IMR-90 (cell line): ENCODE results near the gene PTRHD1. TPM values are rescaled to one million over a fixed set of nuclear protein-coding genes. Genes with fewer than 3 reads are reported as not detected.

ENCODE experiments used
- ATAC-seq: fragments of 200-7000 bp; cut with Tn5 transposase; 2 replicates; pipeline ENCODE4 v1.9.1; 2020; ENCODE audit warnings: low read depth, mild to moderate bottlenecking, moderate library complexity
- BruUV-seq: library from RNA; stranded (reverse); fragments of 400-500 nt; replicated peaks from 2 replicates; lab custom pipeline; 2021; lab: Mats Ljungman, UMichigan
- CTCF ChIA-PET: fragments of 300-600 bp; formaldehyde crosslinking; extraction: SDS; loops from one replicate; lab custom pipeline; 2021; ENCODE audit warnings: antibody characterized with exemption; lab: Yijun Ruan, JAX
- POLR2A ChIA-PET: fragments of 300-600 bp; sonication (Branson Sonifier 250); formaldehyde crosslinking; loops from one replicate; lab custom pipeline; 2022; ENCODE audit warnings: antibody characterized with exemption; ENCODE audit not compliant: unreplicated experiment; lab: Charles Lee
- DNase-seq: peaks from one replicate; pipeline ENCODE4 v3.0.0; 2013
- H2AFZ ChIP-seq: replicated peaks from 2 replicates; pipeline ENCODE3; 2013; ENCODE audit warnings: low read length, mild to moderate bottlenecking; ENCODE audit not compliant: poor library complexity
- H2AK5ac ChIP-seq: 2 replicates; pipeline ENCODE4 v1.6.1; 2013; ENCODE audit warnings: low read depth, low read length, inconsistent platforms
- H2AK9ac ChIP-seq: replicated peaks from 2 replicates; pipeline ENCODE3; 2013; ENCODE audit warnings: mild to moderate bottlenecking, low read depth, low read length, moderate library complexity; ENCODE audit not compliant: poor library complexity
- H2BK120ac ChIP-seq: 2 replicates; pipeline ENCODE4 v1.6.1; 2013; ENCODE audit warnings: low read depth, low read length, inconsistent platforms
- H2BK15ac ChIP-seq: 3 replicates; pipeline ENCODE4 v1.6.1; 2013; ENCODE audit warnings: low read depth, low read length, inconsistent platforms
- H2BK20ac ChIP-seq: 2 replicates; pipeline ENCODE4 v1.6.1; 2013; ENCODE audit warnings: low read depth, mild to moderate bottlenecking, inconsistent platforms, low read length, moderate library complexity
- H2BK5ac ChIP-seq: 2 replicates; pipeline ENCODE4 v1.6.1; 2013; ENCODE audit warnings: mild to moderate bottlenecking, low read depth, low read length, inconsistent platforms; ENCODE audit not compliant: poor library complexity, severe bottlenecking
- H3K14ac ChIP-seq: replicated peaks from 2 replicates; pipeline ENCODE4 v1.6.1; 2013; ENCODE audit warnings: low read depth, low read length, inconsistent platforms
- H3K18ac ChIP-seq: 2 replicates; pipeline ENCODE4 v1.6.1; 2013; ENCODE audit warnings: low read depth, low read length, control low read depth
- H3K23ac ChIP-seq: 2 replicates; pipeline ENCODE4 v1.6.1; 2013; ENCODE audit warnings: low read depth, low read length, inconsistent platforms
- H3K27ac ChIP-seq: 2 replicates; pipeline ENCODE4 v1.5.1; 2013; ENCODE audit warnings: mild to moderate bottlenecking, control low read depth, low read length; ENCODE audit not compliant: insufficient read depth
- H3K27me3 ChIP-seq: 2 replicates; pipeline ENCODE4 v1.6.1; 2013; ENCODE audit warnings: low read length; ENCODE audit not compliant: control insufficient read depth, insufficient read depth
- H3K36me3 ChIP-seq: 2 replicates; pipeline ENCODE4 v1.6.1; 2013; ENCODE audit warnings: low read length, mixed read lengths; ENCODE audit not compliant: control insufficient read depth, insufficient read depth
- H3K4ac ChIP-seq: 2 replicates; pipeline ENCODE4 v1.6.1; 2013; ENCODE audit warnings: low read depth, low read length, inconsistent platforms
- H3K4me1 ChIP-seq: 2 replicates; pipeline ENCODE4 v1.6.1; 2013; ENCODE audit warnings: low read length, mixed read lengths; ENCODE audit not compliant: control insufficient read depth, insufficient read depth
- H3K4me2 ChIP-seq: 2 replicates; pipeline ENCODE4 v1.6.1; 2013; ENCODE audit warnings: low read depth, mild to moderate bottlenecking, control low read depth, low read length, moderate library complexity
- H3K4me3 ChIP-seq: 2 replicates; pipeline ENCODE4 v1.5.1; 2013; ENCODE audit warnings: low read depth, mild to moderate bottlenecking, control low read depth, low read length, moderate library complexity; ENCODE audit not compliant: insufficient read depth
- H3K56ac ChIP-seq: 2 replicates; pipeline ENCODE4 v1.6.1; 2013; ENCODE audit warnings: low read length, inconsistent platforms; ENCODE audit not compliant: insufficient read depth; ENCODE audit errors: extremely low read depth
- H3K79me1 ChIP-seq, 2 experiments: 2 replicates each; pipeline ENCODE4 v1.6.1; 2013; ENCODE audit warnings: low read length in 2 of 2, inconsistent platforms in 1 of 2, low read depth in 1 of 2
- H3K9ac ChIP-seq: 2 replicates; pipeline ENCODE4 v1.6.1; 2013; ENCODE audit warnings: low read depth, low read length, control low read depth
- H3K9me1 ChIP-seq: 2 replicates; pipeline ENCODE4 v1.6.1; 2013; ENCODE audit warnings: low read length, inconsistent platforms; ENCODE audit not compliant: insufficient read depth
- H3K9me3 ChIP-seq: 2 replicates; pipeline ENCODE4 v1.6.1; 2013; ENCODE audit warnings: low read length; ENCODE audit not compliant: control insufficient read depth, insufficient read depth
- H4K20me1 ChIP-seq: 2 replicates; pipeline ENCODE4 v1.6.1; 2013; ENCODE audit warnings: low read length, inconsistent platforms; ENCODE audit not compliant: insufficient read depth
- H4K5ac ChIP-seq: 2 replicates; pipeline ENCODE4 v1.6.1; 2013; ENCODE audit warnings: mild to moderate bottlenecking, low read depth, low read length, control low read depth
- H4K8ac ChIP-seq, 2 experiments: 2 replicates each; pipeline ENCODE4 v1.6.1; 2013; ENCODE audit warnings: low read depth in 2 of 2, low read length in 2 of 2, control low read depth in 1 of 2, inconsistent platforms in 1 of 2
- H4K91ac ChIP-seq: 2 replicates; pipeline ENCODE4 v1.6.1; 2013; ENCODE audit warnings: low read depth, low read length, inconsistent platforms; ENCODE audit not compliant: insufficient read depth
- BHLHE40 ChIP-seq: fragments of 150-350 bp; IDR thresholded peaks from 2 replicates; pipeline ENCODE4 v1.6.1; 2016; ENCODE audit warnings: mild to moderate bottlenecking, low read depth, low read length
- MXI1 ChIP-seq: IDR thresholded peaks from 2 replicates; pipeline ENCODE4 v1.6.1; 2012; ENCODE audit warnings: low read depth, mild to moderate bottlenecking, low read length, moderate library complexity, borderline replicate concordance
- RFX5 ChIP-seq: IDR thresholded peaks from 2 replicates; pipeline ENCODE4 v1.8.0; 2012; ENCODE audit warnings: low read depth, mild to moderate bottlenecking, low read length, moderate library complexity
- WGBS, 2 experiments: methylation state at CpG; one replicate each; pipeline versions ENCODE4 v1.1.5 to v1.1.7; 2013; ENCODE audit warnings: missing lambda C conversion rate in 2 of 2; ENCODE audit not compliant: insufficient read length in 1 of 2; ENCODE audit errors: extremely low coverage in 2 of 2; 5-methylcytosine and 5-hydroxymethylcytosine counted together
- dilution Hi-C: fragments of 300-500 bp; cut with HindIII; formaldehyde crosslinking; loops from one replicate; pipeline ENCODE4 v1.14.3; 2018; ENCODE audit warnings: low sequenced_read_pairs; ENCODE audit not compliant: unreplicated experiment
- in situ Hi-C: fragments of 300-500 bp; cut with MboI; formaldehyde crosslinking; loops from 3 replicates; pipeline ENCODE4 v1.14.3; 2019; ENCODE audit warnings: low sequenced_read_pairs, inconsistent platforms, mixed read lengths
- intact Hi-C: fragments of 100-400 bp; cut with micrococcal nuclease; formaldehyde crosslinking; loops from 2 replicates; pipeline ENCODE4 v1.10.0; 2022
- polyA plus RNA-seq, 3 experiments: library from polyadenylated mRNA; depleted of rRNA; stranded (reverse); fragments of >200 nt; gene quantifications; 2 replicates each; pipeline ENCODE4 v1.2.3, GENCODE V29; 2012; ENCODE audit warnings: low replicate concordance in 1 of 3
- total RNA-seq: library from RNA; depleted of rRNA; stranded (reverse); fragments of >200 nt; gene quantifications from 2 replicates; pipeline ENCODE4 v1.2.3, GENCODE V29; 2012

The PTRHD1 gene
- total and polyA plus RNA-seq, 2 of the 4 experiments (the other 2 are of a cell fraction), result 11.7 to 30.9 TPM

- no CpG with 5 or more reads among the region's 1 CpG for WGBS, 2 experiments
Observed at GRCh38 chr2:24744356-24744755, 48.8 kb downstream of the PTRHD1 start.

More at GRCh38 chr2:24744356-24744755, 48.8 kb downstream of the PTRHD1 start:
- H3K18ac ChIP-seq, result no peak overlapping the region
- no peak overlapping the region for H3K9ac ChIP-seq
- H3K56ac ChIP-seq, result no peak overlapping the region
- in situ Hi-C loops, result no loop called here
- H3K4me3 ChIP-seq, result no peak overlapping the region
- H2BK5ac ChIP-seq, result no peak overlapping the region
- H2AFZ ChIP-seq, result no peak overlapping the region
- H3K4ac ChIP-seq, result no peak overlapping the region
- no peak overlapping the region for H2BK120ac ChIP-seq
- no TSS peak for BruUV-seq
- no peak for DNase-seq
- peaks cover 6% of the 10 kb centered on the region for H3K36me3 ChIP-seq
- ATAC-seq, result no peak
- intact Hi-C loops, result no loop called here
- no peaks in the 10 kb centered on the region for H3K27me3 ChIP-seq
- H4K5ac ChIP-seq, result no peak overlapping the region
- TF ChIP-seq BHLHE40 (no peak), MXI1 (no peak), RFX5 (no peak)
- ChIA-PET CTCF (no interaction called here), POLR2A (no interaction called here)
- H2BK20ac ChIP-seq, result no peak overlapping the region
- no peaks in the 10 kb centered on the region for H3K79me1 ChIP-seq
- no peak overlapping the region for H3K4me2 ChIP-seq
- H3K14ac ChIP-seq, result no peak overlapping the region
- H2AK9ac ChIP-seq, result no peak overlapping the region
- H3K9me1 ChIP-seq, result peaks cover 3% of the 10 kb centered on the region; the same call in 1 of the 2 replicates
- no peak overlapping the region for H3K23ac ChIP-seq
- no peak overlapping the region for H4K91ac ChIP-seq
- no peaks in the 10 kb centered on the region for H4K20me1 ChIP-seq
- no peak overlapping the region for H4K8ac ChIP-seq
- no peaks in the 10 kb centered on the region for H3K4me1 ChIP-seq
- dilution Hi-C loops, result no loop called here
- no peak overlapping the region for H2BK15ac ChIP-seq
- H2AK5ac ChIP-seq, result no peak overlapping the region
- no peak overlapping the region for H3K27ac ChIP-seq
- no peaks in the 10 kb centered on the region for H3K9me3 ChIP-seq
